HEK293 (cell line): ENCODE measurements around the gene PSMD5.

Experiments
- CTCF ChIA-PET: fragments of 350-600 bp; formaldehyde crosslinking; extraction: SDS; loops from one replicate; lab custom pipeline; 2021; ENCODE audit warnings: antibody characterized with exemption; lab: Yijun Ruan, JAX
- POLR2A ChIA-PET: fragments of 300-600 bp; formaldehyde crosslinking; extraction: SDS; loops from one replicate; lab custom pipeline; 2020; ENCODE audit warnings: antibody characterized with exemption, inconsistent platforms; lab: Yijun Ruan, JAX
- H3K27ac ChIP-seq: fragments of 200-500 bp; sonication (Bioruptor generic); 2 replicates; pipeline ENCODE4 v1.5.1; 2014; ENCODE audit warnings: low read depth, low read length, control low read depth, inconsistent platforms; ENCODE audit errors: extremely low read depth
- H3K36me3 ChIP-seq, 2 experiments: fragments of 200-500 bp in 1 of 2; sonication (Bioruptor generic) in 1 of 2; 1 replicate in 1 of 2; 2 replicates in 1 of 2; pipeline ENCODE4 v1.5.1; 2014 to 2017; ENCODE audit warnings: inconsistent platforms in 2 of 2, low read length in 2 of 2; ENCODE audit not compliant: control insufficient read depth in 2 of 2, insufficient read depth in 1 of 2
- H3K4me1 ChIP-seq: fragments of 200-500 bp; sonication (Bioruptor generic); 2 replicates; pipeline ENCODE4 v1.5.1; 2014; ENCODE audit warnings: mild to moderate bottlenecking, low read length, inconsistent platforms; ENCODE audit not compliant: control insufficient read depth, insufficient read depth
- H3K4me3 ChIP-seq: 2 replicates; pipeline ENCODE4 v1.5.1; 2011; ENCODE audit warnings: low read depth, mild to moderate bottlenecking, control low read depth, low read length, moderate library complexity
- H3K9me3 ChIP-seq: fragments of 200-500 bp; sonication (Bioruptor generic); 2 replicates; pipeline ENCODE4 v1.5.1; 2014; ENCODE audit warnings: low read depth, low read length, inconsistent platforms; ENCODE audit not compliant: control insufficient read depth, insufficient read depth
- MYNN ChIP-seq: fragments of 450-650 bp; formaldehyde crosslinking; IDR thresholded peaks from 2 replicates; pipeline ENCODE4 v1.5.1; 2016; ENCODE audit warnings: missing biosample characterization, missing genetic modification characterization, borderline replicate concordance
- SALL2 ChIP-seq: fragments of 450-650 bp; formaldehyde crosslinking; IDR thresholded peaks from 2 replicates; pipeline ENCODE4 v1.5.0; 2017; ENCODE audit warnings: missing biosample characterization, mild to moderate bottlenecking, missing genetic modification characterization, borderline replicate concordance
- TRIM28 ChIP-seq: IDR thresholded peaks from 2 replicates; pipeline ENCODE4 v1.6.1; 2011; ENCODE audit warnings: low read length, control low read depth, borderline replicate concordance
- ZBTB17 ChIP-seq: fragments of 450-650 bp; formaldehyde crosslinking; IDR thresholded peaks from 2 replicates; pipeline ENCODE4 v1.5.1; 2016; ENCODE audit warnings: missing biosample characterization, missing genetic modification characterization
- ZNF202 ChIP-seq: fragments of 450-650 bp; formaldehyde crosslinking; IDR thresholded peaks from 2 replicates; pipeline ENCODE4 v1.5.1; 2016; ENCODE audit warnings: missing biosample characterization, missing genetic modification characterization, borderline replicate concordance
- ZNF211 ChIP-seq: fragments of 450-650 bp; formaldehyde crosslinking; IDR thresholded peaks from 2 replicates; pipeline ENCODE4 v1.5.1; 2016; ENCODE audit warnings: low read depth, missing biosample characterization, missing genetic modification characterization
- ZNF221 ChIP-seq: fragments of 450-650 bp; formaldehyde crosslinking; IDR thresholded peaks from 2 replicates; pipeline ENCODE4 v1.5.1; 2017; ENCODE audit warnings: missing biosample characterization, missing genetic modification characterization, borderline replicate concordance
- ZNF341 ChIP-seq: fragments of 450-650 bp; formaldehyde crosslinking; IDR thresholded peaks from 2 replicates; pipeline ENCODE4; 2016; ENCODE audit warnings: low read depth, missing biosample characterization, missing genetic modification characterization
- ZNF48 ChIP-seq: fragments of 450-650 bp; formaldehyde crosslinking; IDR thresholded peaks from 2 replicates; pipeline ENCODE4 v1.5.1; 2016; ENCODE audit warnings: missing biosample characterization, missing genetic modification characterization
- ZNF529 ChIP-seq: fragments of 450-650 bp; formaldehyde crosslinking; IDR thresholded peaks from 2 replicates; pipeline ENCODE4 v1.5.1; 2017; ENCODE audit warnings: missing genetic modification characterization, missing biosample characterization; ENCODE audit not compliant: insufficient replicate concordance
- ZNF549 ChIP-seq: fragments of 450-650 bp; IDR thresholded peaks from 2 replicates; pipeline ENCODE4 v1.5.1; 2018; ENCODE audit warnings: missing biosample characterization, missing genetic modification characterization, mild to moderate bottlenecking, inconsistent platforms, moderate library complexity
- ZNF561 ChIP-seq: fragments of 450-650 bp; IDR thresholded peaks from 2 replicates; pipeline ENCODE4 v1.5.1; 2018; ENCODE audit warnings: missing biosample characterization, missing genetic modification characterization, borderline replicate concordance
- ZNF664 ChIP-seq: fragments of 450-650 bp; formaldehyde crosslinking; IDR thresholded peaks from 2 replicates; pipeline ENCODE4 v1.5.1; 2016; ENCODE audit warnings: missing biosample characterization, missing genetic modification characterization
- ZNF670 ChIP-seq: fragments of 450-650 bp; formaldehyde crosslinking; IDR thresholded peaks from 2 replicates; pipeline ENCODE4 v1.5.1; 2016; ENCODE audit warnings: missing biosample characterization, missing genetic modification characterization, low read depth
- ZNF677 ChIP-seq: fragments of 450-650 bp; IDR thresholded peaks from 2 replicates; pipeline ENCODE4 v1.5.0; 2018; ENCODE audit warnings: missing biosample characterization, mild to moderate bottlenecking, missing genetic modification characterization, moderate library complexity
- ZNF701 ChIP-seq: fragments of 450-650 bp; formaldehyde crosslinking; IDR thresholded peaks from 2 replicates; pipeline ENCODE4 v1.5.1; 2016; ENCODE audit warnings: missing biosample characterization, missing genetic modification characterization
- ZNF791 ChIP-seq: fragments of 450-650 bp; formaldehyde crosslinking; IDR thresholded peaks from 2 replicates; pipeline ENCODE4 v1.5.1; 2016; ENCODE audit warnings: missing biosample characterization, missing genetic modification characterization
- ZNF830 ChIP-seq: fragments of 450-650 bp; IDR thresholded peaks from 2 replicates; pipeline ENCODE4 v1.5.0; 2018; ENCODE audit warnings: missing biosample characterization, missing genetic modification characterization, low read depth, mild to moderate bottlenecking, moderate library complexity
- ZNF837 ChIP-seq: fragments of 450-650 bp; formaldehyde crosslinking; IDR thresholded peaks from 2 replicates; pipeline ENCODE4 v1.5.1; 2016; ENCODE audit warnings: missing biosample characterization, missing genetic modification characterization
- ZSCAN16 ChIP-seq: fragments of 450-650 bp; formaldehyde crosslinking; IDR thresholded peaks from 2 replicates; pipeline ENCODE4 v1.5.1; 2016; ENCODE audit warnings: missing biosample characterization, missing genetic modification characterization
- TF ChIP-seq, protein P1 (sequence below): fragments of 450-650 bp; formaldehyde crosslinking; IDR thresholded peaks from 2 replicates; pipeline ENCODE4 v1.5.1; 2016; ENCODE audit warnings: missing biosample characterization, missing genetic modification characterization
- TF ChIP-seq, protein P2 (sequence below): fragments of 450-650 bp; formaldehyde crosslinking; IDR thresholded peaks from 2 replicates; pipeline ENCODE4 v1.5.1; 2017; ENCODE audit warnings: missing biosample characterization, missing genetic modification characterization
- TF ChIP-seq, protein P3 (sequence below): fragments of 450-650 bp; formaldehyde crosslinking; IDR thresholded peaks from 2 replicates; pipeline ENCODE4 v1.5.1; 2016; ENCODE audit warnings: missing biosample characterization, missing genetic modification characterization
- TF ChIP-seq, protein P4 (sequence below): fragments of 450-650 bp; formaldehyde crosslinking; IDR thresholded peaks from 2 replicates; pipeline ENCODE4 v1.5.1; 2016; ENCODE audit warnings: missing biosample characterization, missing genetic modification characterization, low read depth
- TF ChIP-seq, protein P5 (sequence below): fragments of 450-650 bp; formaldehyde crosslinking; IDR thresholded peaks from 2 replicates; pipeline ENCODE4 v1.5.1; 2016; ENCODE audit warnings: missing biosample characterization, missing genetic modification characterization
- TF ChIP-seq, protein P6 (sequence below): sonication (generic); formaldehyde crosslinking; IDR thresholded peaks from 2 replicates; pipeline ENCODE4 v1.8.1; 2022; ENCODE audit warnings: mild to moderate bottlenecking, moderate library complexity, missing genetic modification reagents

Gene PSMD5

DNA sequence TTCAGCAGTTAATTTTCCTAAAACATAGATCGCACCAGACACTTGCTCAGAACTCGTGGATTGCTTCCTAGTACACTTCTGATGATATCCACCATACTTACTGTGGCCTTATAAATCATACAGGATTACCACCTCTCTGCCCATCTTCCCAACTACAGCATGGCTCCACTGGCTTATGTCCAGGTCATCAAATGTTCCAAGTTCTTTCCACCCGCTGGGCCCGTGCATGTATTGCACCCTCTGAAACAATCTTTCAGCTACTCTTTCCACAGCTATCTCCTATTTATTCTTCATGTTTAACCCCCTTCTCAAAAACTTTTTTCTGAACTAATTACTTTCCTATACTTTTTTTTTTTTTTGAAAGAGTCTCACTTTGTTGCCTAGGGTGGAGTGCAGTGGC lies 68.0 kb downstream of the PSMD5 start (continued):
- TF ChIP-seq, protein P1, sequence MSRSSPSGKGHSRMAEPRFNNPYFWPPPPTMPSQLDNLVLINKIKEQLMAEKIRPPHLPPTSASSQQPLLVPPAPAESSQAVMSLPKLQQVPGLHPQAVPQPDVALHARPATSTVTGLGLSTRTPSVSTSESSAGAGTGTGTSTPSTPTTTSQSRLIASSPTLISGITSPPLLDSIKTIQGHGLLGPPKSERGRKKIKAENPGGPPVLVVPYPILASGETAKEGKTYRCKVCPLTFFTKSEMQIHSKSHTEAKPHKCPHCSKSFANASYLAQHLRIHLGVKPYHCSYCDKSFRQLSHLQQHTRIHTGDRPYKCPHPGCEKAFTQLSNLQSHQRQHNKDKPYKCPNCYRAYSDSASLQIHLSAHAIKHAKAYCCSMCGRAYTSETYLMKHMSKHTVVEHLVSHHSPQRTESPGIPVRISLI (tag by site-specific recombination) = no peak
- TF ChIP-seq TRIM28 (no peak), ZNF830 (tag by site-specific recombination) (no peak), ZSCAN16 (no peak), ZNF529 (tag by site-specific recombination) (no peak), ZNF202 (tag by site-specific recombination) (no peak), MYNN (tag by site-specific recombination) (no peak), ZNF48 (tag by site-specific recombination) (no peak), SALL2 (no peak)
- TF ChIP-seq, protein P2, sequence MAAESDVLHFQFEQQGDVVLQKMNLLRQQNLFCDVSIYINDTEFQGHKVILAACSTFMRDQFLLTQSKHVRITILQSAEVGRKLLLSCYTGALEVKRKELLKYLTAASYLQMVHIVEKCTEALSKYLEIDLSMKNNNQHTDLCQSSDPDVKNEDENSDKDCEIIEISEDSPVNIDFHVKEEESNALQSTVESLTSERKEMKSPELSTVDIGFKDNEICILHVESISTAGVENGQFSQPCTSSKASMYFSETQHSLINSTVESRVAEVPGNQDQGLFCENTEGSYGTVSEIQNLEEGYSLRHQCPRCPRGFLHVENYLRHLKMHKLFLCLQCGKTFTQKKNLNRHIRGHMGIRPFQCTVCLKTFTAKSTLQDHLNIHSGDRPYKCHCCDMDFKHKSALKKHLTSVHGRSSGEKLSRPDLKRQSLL (tag by site-specific recombination) = no peak
- TF ChIP-seq, protein P3, sequence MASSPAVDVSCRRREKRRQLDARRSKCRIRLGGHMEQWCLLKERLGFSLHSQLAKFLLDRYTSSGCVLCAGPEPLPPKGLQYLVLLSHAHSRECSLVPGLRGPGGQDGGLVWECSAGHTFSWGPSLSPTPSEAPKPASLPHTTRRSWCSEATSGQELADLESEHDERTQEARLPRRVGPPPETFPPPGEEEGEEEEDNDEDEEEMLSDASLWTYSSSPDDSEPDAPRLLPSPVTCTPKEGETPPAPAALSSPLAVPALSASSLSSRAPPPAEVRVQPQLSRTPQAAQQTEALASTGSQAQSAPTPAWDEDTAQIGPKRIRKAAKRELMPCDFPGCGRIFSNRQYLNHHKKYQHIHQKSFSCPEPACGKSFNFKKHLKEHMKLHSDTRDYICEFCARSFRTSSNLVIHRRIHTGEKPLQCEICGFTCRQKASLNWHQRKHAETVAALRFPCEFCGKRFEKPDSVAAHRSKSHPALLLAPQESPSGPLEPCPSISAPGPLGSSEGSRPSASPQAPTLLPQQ (tag by site-specific recombination) = no peak

DNA sequence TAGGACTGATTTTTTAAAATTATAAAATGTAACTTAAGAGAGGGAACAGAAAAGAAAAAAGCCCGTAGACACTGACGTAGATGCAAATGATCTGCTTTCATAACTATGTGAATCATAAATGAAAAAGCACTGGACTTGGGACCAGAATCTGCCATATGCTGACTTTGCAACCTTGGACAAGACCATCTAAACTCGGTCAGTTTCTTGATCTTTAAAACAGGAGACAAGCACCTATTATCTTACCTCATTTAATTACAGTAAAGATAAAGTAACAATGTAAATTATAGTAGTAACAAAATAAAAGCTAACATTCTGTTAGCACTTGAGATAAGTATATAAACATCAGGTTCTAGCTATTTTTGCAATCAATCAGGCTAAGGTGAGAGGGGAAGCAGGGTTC lies 69.5 kb downstream of the PSMD5 start:
- TF ChIP-seq ZNF791 (tag by site-specific recombination) (no peak), ZNF221 (tag by site-specific recombination) (no peak), ZBTB17 (tag by site-specific recombination) (no peak), ZNF202 (tag by site-specific recombination) (no peak), ZNF341 (no peak), ZNF677 (tag by site-specific recombination) (no peak), ZNF664 (tag by site-specific recombination) (no peak), ZNF561 (tag by site-specific recombination) (no peak), ZNF211 (no peak), ZNF837 (tag by site-specific recombination) (no peak), ZNF701 (tag by site-specific recombination) (no peak), ZNF670 (tag by site-specific recombination) (no peak), ZNF549 (tag by site-specific recombination) (no peak)
- TF ChIP-seq, protein P4, sequence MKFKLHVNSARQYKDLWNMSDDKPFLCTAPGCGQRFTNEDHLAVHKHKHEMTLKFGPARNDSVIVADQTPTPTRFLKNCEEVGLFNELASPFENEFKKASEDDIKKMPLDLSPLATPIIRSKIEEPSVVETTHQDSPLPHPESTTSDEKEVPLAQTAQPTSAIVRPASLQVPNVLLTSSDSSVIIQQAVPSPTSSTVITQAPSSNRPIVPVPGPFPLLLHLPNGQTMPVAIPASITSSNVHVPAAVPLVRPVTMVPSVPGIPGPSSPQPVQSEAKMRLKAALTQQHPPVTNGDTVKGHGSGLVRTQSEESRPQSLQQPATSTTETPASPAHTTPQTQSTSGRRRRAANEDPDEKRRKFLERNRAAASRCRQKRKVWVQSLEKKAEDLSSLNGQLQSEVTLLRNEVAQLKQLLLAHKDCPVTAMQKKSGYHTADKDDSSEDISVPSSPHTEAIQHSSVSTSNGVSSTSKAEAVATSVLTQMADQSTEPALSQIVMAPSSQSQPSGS (tag by site-specific recombination) = no peak
- TF ChIP-seq, protein P5, sequence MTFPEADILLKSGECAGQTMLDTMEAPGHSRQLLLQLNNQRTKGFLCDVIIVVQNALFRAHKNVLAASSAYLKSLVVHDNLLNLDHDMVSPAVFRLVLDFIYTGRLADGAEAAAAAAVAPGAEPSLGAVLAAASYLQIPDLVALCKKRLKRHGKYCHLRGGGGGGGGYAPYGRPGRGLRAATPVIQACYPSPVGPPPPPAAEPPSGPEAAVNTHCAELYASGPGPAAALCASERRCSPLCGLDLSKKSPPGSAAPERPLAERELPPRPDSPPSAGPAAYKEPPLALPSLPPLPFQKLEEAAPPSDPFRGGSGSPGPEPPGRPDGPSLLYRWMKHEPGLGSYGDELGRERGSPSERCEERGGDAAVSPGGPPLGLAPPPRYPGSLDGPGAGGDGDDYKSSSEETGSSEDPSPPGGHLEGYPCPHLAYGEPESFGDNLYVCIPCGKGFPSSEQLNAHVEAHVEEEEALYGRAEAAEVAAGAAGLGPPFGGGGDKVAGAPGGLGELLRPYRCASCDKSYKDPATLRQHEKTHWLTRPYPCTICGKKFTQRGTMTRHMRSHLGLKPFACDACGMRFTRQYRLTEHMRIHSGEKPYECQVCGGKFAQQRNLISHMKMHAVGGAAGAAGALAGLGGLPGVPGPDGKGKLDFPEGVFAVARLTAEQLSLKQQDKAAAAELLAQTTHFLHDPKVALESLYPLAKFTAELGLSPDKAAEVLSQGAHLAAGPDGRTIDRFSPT (tag by site-specific recombination) = no peak
- TF ChIP-seq, protein P6, sequence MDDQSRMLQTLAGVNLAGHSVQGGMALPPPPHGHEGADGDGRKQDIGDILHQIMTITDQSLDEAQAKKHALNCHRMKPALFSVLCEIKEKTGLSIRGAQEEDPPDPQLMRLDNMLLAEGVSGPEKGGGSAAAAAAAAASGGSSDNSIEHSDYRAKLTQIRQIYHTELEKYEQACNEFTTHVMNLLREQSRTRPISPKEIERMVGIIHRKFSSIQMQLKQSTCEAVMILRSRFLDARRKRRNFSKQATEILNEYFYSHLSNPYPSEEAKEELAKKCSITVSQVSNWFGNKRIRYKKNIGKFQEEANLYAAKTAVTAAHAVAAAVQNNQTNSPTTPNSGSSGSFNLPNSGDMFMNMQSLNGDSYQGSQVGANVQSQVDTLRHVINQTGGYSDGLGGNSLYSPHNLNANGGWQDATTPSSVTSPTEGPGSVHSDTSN (CRISPR knock-in tag) = no peak
- Histone ChIP-seq H3K27ac (no peak overlapping the region), H3K4me1 (no peaks in the 10 kb centered on the region), H3K4me3 (no peak overlapping the region), H3K36me3 (peaks cover 20 to 74% of the 10 kb centered on the region in 2 experiments), H3K9me3 (no peaks in the 10 kb centered on the region)
- CTCF ChIA-PET = interaction anchor here (0.6 to 1.5 kb wide), 3 partner anchors 8 to 163 kb away, joined by 3 to 7 read pairs (median 4); no protein-coding TSS in a partner anchor
- POLR2A ChIA-PET = interaction anchor here (3.2 kb wide), 1 partner anchor 20 kb away, joined by 11 read pairs; the partner anchor contains the start of gene FBXW2
